Ecto neural progenitor cell (in vitro differentiated cells): ENCODE results near the gene PPP1R13B.
A peak's percentile ranks its signal among the peaks of the same experiment; 100 is the strongest.
"Not testable (repeated sequence)": the region's sequence is repeated elsewhere in the genome, so short reads cannot be mapped to it uniquely, and the experiment has no call there.

Source experiments
- DNase-seq: peaks from one replicate; pipeline ENCODE4 v3.0.0-alpha.2; 2018; ENCODE audit warnings: low spot score

The PPP1R13B gene

GRCh38 chr14:103832046-103832445 lies 15.3 kb downstream of the PPP1R13B start:
- no peak for DNase-seq

DNA sequence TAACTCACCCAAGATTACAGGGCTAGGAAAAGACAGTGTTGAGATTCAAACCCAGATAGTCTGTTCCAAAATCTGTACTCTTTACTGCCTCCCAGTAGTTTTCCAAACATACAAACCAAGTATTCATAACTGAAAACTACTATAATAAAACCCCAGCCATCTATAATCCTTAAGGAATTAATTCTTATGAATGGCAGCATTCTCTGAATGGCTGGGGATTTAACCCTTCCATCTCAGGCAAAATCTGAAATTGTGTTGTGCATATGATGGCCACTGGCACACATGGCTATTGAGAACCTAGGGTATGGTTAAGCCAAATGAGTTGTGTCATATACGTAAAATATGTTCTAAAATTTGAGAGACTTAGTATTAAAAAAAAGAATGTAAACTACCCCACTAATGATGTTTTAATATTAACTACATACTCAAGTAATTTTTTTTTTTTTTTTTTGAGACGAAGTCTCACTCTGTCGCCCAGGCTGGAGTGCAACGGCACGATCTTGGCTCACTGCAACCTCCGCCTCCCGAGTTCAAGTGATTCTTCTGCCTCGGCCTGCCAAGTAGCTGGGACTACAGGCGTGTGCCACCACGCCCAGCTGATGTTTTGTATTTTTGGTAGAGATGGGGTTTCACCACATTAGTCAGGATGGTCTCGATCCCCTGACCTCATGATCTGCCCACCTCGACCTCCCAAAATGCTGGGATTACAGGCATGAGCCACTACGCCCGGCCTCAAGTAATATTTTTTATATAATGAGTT lies 16.7 kb downstream of the PPP1R13B start:
- DNase-seq = no peak

- DNase-seq = no peak
These were observed 18.9 kb downstream of the PPP1R13B start for GRCh38 chr14:103828315-103828967.

DNA sequence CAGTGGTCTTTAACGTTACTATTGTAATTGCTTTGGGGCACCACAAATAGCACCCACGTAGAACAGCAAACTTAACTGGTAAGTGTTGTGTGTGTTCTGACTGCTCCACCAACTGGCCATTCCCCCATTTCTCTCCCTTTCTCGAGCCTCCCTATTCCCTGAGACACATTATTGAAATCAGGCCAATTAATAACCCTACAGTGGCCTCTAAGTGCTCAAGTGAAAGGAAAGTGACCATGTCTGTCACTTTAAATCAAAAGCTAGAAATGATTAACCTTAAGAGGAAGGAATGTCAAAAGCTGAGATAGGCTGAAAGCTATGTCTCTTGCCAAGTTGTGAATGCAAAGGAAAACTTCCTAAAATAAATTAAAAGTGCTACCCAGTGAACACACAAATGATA lies 22.3 kb downstream of the PPP1R13B start:
- no peak for DNase-seq

DNA sequence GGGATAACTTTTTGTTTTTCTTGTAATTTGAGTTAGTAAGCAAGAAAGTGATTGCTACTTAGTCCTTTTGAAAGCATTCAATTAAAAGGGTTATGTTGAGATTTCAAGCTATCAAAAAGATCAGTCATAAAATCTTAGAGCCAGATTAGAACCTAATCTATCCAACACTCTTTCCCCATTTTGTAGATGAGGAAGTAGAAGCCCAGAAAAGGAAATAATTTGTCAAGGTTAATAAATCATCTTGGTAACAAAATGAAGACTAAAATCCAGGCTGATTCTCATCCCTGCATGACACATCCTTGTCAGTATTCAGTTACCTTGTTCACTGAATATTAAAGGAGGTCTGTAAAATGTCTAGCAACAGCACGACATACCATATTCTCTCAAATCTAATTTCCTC lies 26.5 kb downstream of the PPP1R13B start:
- no peak for DNase-seq

GRCh38 chr14:103820382-103820781 lies 27.0 kb downstream of the PPP1R13B start:
- no peak for DNase-seq

DNA sequence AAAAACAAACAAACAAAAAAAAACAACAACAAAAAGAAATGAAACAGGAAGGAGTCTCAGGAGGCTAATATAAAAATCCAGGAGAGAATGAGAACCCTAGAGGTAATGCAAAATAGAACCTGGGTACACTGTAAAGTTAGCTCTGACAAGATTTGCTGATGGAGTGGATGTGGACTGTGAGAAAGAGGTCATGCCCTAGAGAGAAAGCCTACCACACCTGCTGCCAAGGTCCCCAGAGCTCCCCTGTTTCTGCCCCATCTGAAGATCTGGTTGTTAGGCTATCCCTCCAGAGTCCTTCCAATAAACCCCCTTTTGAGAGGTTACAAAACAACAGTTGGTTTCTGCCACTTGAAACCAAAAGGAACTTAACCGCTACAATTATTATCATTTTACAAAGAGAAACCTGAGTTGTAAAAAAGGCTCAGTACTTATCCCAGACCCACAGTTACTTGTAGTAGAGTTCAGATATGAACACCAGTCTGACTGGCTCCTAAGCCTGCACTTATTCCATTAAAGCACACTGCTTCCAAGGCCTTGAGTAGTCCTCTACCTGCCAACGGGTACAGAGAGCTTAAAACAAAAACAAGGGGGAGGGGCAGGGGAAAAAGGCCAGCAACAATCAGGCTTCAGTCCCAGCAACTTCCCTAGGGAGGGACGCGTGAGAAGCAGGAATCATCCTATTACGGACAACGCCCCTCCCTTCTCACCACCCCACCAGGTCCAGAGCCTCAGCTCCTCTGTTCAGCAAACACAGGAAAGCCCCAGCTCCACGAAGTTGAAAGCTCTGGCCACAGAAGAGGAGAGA lies 27.7 kb downstream of the PPP1R13B start:
- peak; percentile 61 for DNase-seq

DNA sequence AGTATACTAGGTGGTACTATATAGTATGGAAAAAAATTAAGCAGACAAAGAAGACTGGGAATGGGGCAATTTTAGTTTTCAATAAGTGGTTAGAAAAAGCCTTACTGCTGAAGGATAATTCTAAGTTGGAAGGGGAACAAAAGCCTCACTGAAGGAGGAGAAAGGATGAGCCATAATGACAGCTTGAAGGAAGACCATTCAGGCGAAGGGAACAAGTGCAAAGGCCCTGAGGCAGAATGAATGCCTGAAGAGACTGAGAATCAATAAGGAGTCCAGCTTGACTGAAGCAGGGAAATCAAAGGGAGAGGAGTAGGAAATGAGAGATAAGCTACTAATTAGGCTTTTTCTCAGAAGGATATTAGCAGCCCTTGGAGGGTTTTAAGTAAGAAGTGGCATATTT lies 28.5 kb downstream of the PPP1R13B start:
- DNase-seq = no peak

DNA sequence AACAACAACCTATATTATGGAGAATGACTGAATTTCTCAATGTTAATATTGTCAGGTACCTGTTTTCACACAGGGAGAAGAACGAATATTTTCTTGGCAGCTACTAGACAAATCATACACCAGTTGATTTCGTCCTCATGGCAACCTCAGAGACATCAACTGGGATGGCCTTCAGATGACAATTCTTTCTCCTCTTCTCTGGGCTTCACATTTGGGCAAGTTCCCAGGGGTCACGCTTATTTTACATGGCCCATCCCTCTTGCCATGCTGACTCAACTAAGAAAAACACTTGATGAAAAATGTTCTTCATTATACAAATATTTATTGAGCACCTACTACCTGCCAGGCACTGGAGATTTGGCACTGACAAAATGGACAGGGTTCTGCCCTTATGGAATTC lies 29.0 kb downstream of the PPP1R13B start:
- no peak for DNase-seq

GRCh38 chr14:103817595-103817994 lies 29.8 kb downstream of the PPP1R13B start:
- DNase-seq = no peak

- DNase-seq = no peak
These were observed 30.4 kb downstream of the PPP1R13B start for GRCh38 chr14:103816991-103817390.

DNA sequence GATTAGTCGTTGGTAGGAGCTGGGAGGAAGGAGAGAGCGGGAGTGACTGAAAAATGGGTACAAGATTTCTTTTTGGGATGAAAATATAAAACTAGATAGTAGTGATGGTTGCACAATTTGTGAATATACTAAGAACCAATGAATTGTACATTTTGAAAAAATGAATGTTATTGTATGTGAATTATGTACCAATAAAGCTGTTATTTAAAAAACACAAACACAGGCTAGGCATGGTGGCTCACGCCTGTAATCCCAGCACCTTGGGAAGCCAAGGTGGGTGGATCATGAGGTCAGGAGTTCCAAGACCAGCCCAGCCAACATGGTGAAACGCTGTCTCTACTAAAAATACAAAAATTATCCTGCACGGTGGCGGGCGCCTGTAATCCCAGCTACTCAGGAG lies 32.1 kb downstream of the PPP1R13B start:
- no peak for DNase-seq

DNA sequence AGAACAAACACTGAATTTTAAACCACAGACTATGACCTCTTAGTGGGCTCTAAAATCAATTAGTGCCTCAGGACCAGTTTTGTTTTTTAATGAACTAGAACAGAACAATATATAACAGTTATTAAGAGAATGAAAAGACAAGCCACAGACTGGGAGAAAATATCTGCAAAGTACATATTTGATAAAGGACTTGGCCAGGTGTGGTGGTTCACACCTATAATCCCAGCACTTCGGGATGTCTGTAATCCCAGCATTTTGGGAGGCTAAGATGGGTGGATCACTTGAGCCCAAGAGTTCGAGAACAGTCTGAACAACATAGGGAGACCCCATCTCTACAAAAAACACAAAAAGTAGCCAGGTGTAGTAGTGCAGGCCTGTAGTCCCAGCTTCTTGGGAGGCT lies 36.2 kb downstream of the PPP1R13B start:
- DNase-seq = no peak

- DNase-seq = peak; percentile 63
These were observed 38.9 kb downstream of the PPP1R13B start for GRCh38 chr14:103808403-103809001.

GRCh38 chr14:103806805-103807204 lies 40.6 kb downstream of the PPP1R13B start:
- DNase-seq = no peak

- no peak for DNase-seq
These were observed 41.7 kb downstream of the PPP1R13B start for GRCh38 chr14:103805708-103806107.

DNA sequence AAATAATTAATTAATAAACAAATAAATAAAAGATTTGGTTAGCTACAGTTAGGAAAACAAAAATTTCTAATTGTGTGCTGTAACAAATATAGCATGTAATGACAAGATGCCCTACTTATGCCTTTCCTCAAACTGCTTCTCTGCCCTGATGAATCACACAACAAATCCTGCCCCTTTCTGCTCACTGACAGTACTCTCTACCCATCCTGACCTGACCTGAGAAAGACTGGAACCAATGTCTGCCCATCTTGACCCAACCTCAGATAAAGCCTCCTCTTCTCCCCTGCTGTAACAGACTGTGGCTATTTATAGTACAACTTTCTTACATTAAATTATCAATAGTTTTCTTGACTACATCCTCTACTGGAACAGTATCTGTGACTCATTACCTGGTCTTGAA lies 43.7 kb downstream of the PPP1R13B start:
- no peak for DNase-seq

- DNase-seq = no peak
These were observed 45.0 kb downstream of the PPP1R13B start for GRCh38 chr14:103802356-103802755.

DNA sequence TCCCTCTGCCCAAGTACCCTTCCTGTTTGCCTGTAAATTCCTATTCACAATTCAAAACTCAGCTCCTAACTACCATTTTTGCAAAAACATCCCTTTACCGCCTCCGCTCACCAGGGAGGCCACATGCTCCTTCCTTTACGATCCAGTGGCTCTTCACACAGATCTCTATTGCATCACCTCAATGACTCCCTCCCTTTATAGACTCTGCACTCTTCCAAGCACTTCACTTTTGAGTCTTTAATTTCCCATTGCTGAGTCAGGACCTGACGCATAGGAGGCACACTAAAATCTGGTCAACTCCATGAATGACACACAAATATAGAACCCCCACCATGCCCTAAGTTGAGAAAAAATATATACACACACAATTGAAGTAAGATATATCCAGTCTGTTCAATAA lies 45.9 kb downstream of the PPP1R13B start:
- DNase-seq = no peak

DNA sequence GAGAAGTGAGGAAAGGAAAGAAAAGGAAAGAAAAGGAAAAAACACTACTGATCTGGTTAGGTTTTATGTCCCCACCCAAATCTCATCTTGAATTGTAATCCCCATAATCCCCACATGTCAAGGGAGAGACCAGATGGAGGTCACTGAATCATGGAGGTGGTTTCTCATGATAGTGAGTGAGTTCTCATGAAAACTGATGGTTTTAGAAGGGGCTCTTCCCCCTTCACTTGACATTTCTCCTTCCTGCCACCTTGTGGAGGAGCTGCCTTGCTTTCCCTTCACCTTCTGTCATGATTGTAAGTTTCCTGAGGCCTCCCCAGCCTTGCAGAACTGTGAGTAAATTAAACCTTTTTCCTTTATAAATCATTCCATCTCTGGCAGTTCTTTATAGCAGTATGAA lies 54.2 kb downstream of the PPP1R13B start:
- not testable (repeated sequence) for DNase-seq

GRCh38 chr14:103788086-103788485 lies 59.3 kb downstream of the PPP1R13B start:
- no peak for DNase-seq

- DNase-seq = no peak
These were observed 65.0 kb downstream of the PPP1R13B start for GRCh38 chr14:103782376-103782775.

DNA sequence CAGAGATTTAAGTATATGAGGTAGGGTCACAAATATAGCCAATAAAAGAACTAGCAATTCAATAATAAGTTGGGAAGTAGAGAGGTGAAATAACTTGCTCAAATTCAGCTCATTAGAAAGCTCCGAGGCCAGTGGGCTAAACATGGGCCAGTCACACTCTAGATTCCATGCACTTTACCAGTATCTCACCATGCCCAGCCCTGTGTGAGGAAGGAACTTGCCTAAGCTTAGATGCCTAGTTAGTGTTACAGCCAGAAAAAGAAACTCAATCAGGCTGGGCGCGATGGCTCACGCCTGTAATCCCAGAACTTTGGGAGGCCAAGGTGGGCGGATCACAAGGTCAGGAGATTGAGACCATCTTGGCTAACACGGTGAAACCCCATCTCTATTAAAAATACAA lies 71.1 kb downstream of the PPP1R13B start:
- DNase-seq = not testable (repeated sequence)
